GM12891 (cell line): ENCODE data around the gene RECK.

ENCODE experiments used
- POLR2A ChIP-seq: IDR thresholded peaks from 2 replicates; pipeline ENCODE4 v1.6.1; 2011; ENCODE audit warnings: low read depth, low read length, control low read depth
- POLR2AphosphoS5 ChIP-seq: IDR thresholded peaks from 2 replicates; pipeline ENCODE4 v1.6.1; 2011; ENCODE audit warnings: low read depth, low read length, control low read depth
- POU2F2 ChIP-seq: IDR thresholded peaks from 2 replicates; pipeline ENCODE4 v1.6.1; 2011; ENCODE audit warnings: low read depth, mild to moderate bottlenecking, control low read depth, low read length, moderate library complexity
- TAF1 ChIP-seq: IDR thresholded peaks from 2 replicates; pipeline ENCODE4 v1.6.1; 2011; ENCODE audit warnings: low read depth, low read length, control low read depth

DNA sequence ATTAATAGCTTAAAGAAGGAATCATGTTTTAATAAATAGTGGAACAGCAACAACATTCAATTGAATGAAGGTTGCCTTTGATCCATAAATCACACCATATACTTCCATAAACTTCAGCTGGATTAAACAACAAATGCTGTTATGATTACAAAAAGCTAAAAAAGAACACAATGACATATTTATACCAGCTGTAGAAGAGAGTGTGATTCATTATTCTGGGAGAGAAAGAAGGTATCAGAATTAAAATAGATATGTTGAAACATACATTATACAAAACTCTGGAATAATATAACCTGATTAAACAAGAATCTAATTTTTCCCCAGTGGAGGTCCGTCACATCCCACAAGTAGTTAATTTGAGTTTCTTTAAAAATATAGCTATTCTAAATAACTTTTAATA, 7.5 kb upstream of the RECK start:
- TF ChIP-seq POLR2A = no peak
- TF ChIP-seq POLR2AphosphoS5 = no peak
- TF ChIP-seq TAF1 = no peak
- TF ChIP-seq POU2F2 = no peak
